RCC 7860 (cell line): ENCODE data around the gene EID3.
A peak's percentile ranks its signal among the peaks of the same experiment; 100 is the strongest.
"Not testable (repeated sequence)": the region's sequence is repeated elsewhere in the genome, so short reads cannot be mapped to it uniquely, and the experiment has no call there.

Source experiments
- DNase-seq: peaks from one replicate; pipeline ENCODE4 v3.0.0-alpha.2; 2015; ENCODE audit warnings: low spot score
- FAIRE-seq: peaks from 2 replicates; lab custom pipeline; 2012; peaks lifted over from hg19 to GRCh38; lab: Jason Lieb, UNC

Gene EID3

DNA sequence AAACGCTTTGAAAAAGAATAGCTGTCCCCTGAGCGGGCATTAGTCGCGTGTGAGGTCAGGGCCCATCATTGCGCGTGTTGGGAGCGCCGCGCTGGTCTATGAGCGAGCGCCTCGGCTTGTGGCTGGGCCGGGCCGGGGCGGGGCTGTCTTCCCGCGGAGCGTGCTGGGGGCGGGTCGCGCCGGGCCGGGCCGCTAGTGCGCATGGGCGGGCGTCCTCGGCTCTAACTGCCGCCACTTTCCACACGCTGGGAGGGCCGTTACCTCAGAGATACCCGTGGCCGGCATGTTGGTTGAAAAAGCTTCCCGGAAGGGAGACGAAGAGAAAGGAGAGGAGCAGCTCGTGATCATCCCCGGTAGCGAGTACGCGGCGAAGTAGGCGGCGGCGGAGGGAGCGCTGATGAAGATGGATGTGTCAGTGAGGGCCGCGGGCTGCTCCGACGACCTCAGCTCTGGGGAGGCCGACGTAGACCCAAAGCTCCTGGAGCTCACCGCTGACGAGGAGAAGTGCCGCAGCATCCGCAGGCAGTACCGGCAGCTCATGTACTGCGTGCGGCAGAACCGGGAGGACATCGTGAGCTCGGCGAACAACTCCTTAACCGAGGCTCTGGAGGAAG is at the start of gene EID3:
TSS of gene EID3 (plus strand) at position 202 of the 614 bp plus-strand sequence. CDS start at position 398, 196 bp downstream.
- no peak for FAIRE-seq
- DNase-seq, result no peak

DNA sequence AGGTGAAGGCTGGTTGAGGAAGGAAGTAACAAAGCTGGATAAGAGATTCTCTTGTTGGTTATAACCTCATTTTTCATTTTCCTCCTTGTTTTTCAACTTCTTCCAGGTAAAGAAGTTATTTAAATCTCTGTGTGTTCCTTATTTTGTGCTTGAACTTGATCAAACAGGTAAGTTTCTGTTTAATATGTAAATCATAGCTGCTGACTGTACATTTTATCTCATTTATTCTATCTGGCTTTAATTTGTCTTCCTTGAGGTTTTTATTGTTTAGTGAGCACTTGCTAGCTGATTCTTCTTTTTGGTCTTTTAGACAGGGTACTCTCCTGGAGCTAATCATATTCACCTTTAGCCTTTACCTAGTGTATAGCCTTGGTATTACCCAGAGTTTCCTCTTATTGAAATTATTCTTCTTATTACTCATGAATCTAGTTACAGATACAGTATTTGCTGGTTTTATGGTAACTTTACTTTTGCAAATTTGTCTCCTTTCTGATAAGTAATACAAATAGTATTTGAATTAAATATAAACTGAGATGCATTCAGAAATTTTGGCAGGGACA is 45.5 kb upstream of the EID3 start:
- FAIRE-seq (no peak), DNase-seq (no peak)

DNA sequence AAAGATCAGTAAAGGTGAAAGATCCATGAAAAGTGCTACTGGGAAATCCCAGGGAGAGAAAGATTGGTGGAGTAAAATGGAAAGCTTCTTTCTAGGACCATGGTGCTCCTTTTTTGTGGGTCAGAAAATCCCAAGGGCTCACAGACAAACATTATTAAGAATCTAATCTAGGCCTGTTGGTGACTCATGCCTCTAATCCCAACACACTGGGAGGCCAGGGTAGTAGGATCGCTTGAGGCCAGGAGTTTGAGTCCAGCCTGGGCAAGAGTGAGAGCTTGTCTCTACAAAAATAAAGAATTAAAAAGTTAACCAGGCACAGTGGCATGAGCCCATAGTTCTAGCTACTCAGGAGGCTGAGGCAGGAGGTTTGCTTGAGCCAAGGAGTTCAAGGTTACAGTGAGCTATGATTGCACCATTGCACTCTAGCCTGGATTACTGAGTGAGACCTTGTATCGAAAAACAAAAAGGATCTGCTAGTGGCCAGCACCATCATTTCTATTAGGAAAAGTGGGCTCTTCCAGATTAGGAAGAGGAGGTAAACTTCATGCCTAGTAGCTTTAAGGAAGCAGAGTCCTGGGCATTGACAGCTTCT is 45.0 kb upstream of the EID3 start:
- FAIRE-seq, result no peak
- DNase-seq, result no peak

DNA sequence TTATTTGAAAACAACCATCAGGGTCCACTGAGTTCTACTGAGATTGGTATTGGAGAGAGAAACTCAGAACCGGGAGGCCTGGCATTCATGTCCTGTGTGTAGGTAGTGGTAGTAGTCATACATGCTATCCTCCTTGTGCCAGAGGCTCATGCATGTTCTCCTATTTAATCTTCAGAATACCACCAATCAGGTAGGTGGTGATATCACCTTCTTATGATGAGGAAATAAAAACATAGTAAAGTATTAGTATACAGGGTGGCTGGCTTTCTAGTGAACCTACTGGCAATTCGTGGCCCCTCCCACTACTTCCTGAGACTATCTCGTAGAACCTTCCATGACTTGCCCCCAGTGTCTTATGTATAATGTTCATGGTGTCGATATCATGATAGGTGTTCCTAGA is 40.5 kb upstream of the EID3 start:
- DNase-seq (no peak), FAIRE-seq (no peak)

DNA sequence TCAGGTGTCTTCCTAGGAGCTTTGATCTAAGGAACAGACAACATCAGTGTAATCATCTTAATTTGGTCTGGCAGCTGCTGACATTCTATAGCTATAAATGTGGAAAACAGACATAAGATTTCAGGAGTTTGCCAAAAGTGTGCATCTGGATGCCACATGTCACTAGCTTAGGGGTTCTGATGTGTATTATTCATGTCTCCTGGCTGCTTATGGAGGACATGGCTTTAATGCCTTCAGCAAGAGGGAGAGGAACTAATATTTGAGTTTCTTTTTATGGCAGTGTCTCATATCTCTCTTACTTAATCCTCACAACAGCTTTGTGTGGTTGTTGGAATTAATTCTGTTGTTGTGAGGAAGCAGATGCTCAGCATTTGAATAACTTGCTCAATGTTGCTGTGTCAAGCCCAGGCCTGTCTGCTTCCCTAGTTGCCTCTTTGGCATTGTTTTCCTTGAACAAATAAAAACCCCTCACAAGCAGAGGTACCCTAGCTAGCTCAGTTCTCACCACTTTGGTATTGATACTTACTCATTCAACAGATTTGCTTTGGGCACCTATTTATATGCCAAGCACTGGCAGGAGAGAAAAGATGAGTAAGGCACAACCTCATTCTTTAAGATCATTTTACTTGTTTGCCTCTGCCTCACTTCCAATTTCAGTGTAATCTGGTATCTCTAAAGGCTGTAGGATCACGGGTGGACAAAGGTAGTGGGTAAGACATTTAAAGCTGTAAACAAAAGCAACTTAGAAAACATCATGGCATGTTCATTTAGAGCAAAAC is 39.8 kb upstream of the EID3 start:
- no peak for FAIRE-seq
- no peak for DNase-seq

DNA sequence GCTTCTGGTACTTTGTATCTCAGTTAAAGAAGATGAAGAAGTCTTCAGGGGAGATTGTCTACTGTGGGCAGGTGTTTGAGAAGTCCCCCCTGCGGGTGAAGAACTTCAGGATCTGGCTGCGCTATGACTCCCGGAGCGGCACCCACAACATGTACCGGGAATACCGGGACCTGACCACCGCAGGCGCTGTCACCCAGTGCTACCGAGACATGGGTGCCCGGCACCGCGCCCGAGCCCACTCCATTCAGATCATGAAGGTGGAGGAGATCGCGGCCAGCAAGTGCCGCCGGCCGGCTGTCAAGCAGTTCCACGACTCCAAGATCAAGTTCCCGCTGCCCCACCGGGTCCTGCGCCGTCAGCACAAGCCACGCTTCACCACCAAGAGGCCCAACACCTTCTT is 38.1 kb upstream of the EID3 start:
- FAIRE-seq, DNase-seq: not testable (repeated sequence)

DNA sequence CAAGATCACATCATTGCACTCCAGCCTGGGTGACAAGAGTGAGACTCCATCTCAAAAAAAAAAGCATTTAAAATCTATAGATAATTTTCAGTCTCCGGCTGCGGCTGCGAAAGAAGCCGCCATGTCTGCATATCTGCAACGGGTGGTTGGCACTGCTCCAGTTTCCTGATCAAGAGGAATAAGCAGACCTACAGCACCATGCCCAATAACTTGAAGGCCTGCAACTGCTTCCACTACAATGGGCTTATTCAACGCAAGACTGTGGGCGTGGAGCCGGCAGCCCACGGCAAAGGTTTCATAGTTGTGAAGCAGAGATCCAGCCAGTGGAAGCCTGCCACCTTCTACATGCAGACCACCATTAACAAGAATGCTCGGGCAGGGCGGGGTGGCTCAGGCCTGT is 30.6 kb upstream of the EID3 start:
- DNase-seq (no peak), FAIRE-seq (no peak)

DNA sequence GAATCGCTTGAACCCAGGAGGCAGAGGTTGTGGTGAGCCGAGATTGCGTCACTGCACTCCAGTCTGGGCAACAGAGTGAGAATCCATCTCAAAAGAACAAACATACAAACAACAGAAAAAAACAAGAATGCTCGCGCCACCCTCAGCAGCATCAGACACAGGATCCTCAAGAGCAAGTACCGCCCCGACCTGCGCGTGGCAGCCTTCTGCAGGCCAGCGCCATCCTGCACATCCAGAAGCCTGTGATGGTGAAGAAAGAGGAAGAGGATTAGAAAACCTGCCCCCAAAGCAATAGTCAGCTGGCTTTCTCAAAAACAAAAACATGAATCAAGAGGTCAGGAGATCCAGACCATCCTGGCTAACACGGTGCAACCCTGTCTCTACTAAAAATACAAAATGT is 30.0 kb upstream of the EID3 start:
- DNase-seq (no peak), FAIRE-seq (no peak)

DNA sequence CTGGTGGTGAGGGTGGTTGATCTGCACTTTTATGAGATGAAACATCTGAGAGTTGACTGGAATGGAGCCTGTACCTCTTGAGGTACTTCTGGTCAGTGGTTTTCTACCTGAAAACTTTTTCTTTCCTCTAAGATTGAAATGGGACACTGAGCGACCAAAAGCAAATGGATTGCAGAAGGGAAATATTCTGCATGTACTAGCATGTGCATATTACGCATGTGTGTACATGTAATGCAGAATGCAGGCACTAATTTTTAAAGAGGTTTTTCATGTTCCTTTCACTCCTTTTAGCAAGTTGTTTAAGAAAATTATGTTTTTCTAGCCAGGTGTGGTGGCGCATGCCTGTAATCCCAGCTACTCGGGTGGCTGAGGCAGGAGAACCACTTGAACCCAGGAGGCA is 28.7 kb upstream of the EID3 start:
- FAIRE-seq (no peak), DNase-seq (no peak)

DNA sequence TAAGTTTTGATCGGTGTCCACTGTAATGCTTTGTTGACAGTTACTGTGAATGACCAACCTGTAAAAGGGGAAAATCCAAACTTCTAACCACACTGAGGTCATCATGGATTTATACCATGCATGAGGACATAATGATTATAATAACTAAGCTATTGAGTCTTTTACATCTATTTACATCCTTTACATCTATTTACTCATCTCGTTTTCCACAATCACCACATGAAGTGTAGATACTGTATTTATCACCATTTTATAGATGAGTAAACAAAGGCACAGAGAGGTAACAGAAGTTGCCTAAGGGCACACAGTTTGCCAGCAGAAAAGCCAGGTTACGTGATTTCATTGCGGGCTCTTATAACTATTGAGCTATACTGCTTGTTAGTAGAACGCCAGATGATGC is 27.9 kb upstream of the EID3 start:
- peak; percentile 82 for FAIRE-seq
- DNase-seq, result peak; percentile 91

DNA sequence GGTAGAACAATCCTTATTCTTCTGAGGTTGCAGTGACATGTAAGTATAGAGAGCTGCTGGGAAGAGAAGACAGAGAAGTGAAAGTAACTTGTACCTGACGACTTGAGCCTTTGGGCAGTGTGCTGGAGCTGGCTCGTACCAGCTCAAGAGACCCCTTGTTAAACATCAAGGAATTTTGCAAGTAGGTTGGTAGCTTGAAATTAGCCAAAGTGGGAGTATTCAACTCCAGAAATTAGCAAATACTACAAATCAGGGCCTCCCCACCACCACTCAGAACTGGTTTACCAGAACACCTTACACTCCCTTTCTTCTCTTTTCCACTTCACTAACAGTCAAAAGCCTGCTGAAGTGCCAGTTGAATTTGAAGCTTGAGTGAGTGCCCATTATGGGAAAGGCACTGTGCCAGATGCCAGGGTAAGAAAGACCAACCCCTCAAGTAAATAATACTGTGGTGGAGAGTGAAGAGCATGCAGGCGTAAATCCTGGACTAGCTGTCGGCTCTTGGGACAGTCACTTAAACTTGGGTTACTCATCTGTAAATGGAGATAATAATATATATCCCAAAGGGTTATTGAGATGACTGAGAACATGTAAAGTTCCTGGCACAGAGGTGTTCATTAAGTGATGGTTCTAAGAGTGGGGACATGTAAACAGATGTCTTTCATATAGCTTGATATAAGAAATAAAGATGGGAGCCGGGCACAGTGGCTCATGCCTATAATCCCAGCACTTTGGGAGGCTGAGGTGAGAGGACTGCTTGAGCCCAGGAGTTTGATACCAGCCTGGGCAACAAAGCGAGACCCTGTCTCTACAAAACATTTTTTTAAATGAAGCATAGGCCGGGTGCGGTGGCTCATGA is 27.0 kb upstream of the EID3 start:
- FAIRE-seq, result peak; percentile 95
- DNase-seq, result peak; percentile 96

DNA sequence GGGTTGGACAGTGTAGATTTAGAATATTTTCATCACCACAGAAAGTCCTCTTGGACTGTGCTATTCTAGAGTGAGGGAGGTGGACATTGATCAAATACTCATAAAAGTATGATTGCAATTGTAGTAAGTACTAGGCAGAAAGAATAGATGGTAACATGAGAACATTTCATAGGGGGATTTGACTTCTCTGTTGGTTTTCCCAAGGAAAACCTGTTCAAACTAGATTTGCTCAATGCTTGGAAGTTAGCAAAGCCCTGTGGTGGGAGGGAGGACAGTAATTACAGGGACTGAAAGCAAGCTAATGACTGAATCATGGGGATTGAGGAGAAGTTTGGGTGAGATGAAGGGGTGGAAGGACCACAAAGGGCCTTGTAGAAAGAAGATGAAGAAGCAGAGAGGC is 24.4 kb upstream of the EID3 start:
- FAIRE-seq, result no peak

DNA sequence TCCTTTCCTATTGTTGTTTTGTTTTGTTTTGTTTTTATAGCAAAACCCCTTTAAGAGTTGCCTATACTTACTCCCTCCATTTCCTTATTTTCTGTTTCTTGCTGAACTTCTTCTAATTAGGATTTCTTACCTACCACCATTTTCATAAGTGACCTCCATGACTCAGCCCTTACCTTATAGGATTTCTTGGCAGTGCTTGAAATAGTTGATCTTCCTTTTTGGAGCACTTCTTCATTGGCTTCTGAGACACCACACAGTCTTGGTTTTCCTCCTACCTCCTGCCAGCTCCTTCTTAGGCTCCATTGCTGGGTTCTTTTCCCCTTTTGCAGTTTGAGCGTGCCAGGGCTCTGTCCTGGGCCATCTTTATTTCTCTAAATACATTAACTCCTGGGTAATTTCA is 23.4 kb upstream of the EID3 start:
- no peak for FAIRE-seq
- DNase-seq, result peak; percentile 38

More for the DNA sequence above, 24.4 kb upstream of the EID3 start:
- no peak for DNase-seq

DNA sequence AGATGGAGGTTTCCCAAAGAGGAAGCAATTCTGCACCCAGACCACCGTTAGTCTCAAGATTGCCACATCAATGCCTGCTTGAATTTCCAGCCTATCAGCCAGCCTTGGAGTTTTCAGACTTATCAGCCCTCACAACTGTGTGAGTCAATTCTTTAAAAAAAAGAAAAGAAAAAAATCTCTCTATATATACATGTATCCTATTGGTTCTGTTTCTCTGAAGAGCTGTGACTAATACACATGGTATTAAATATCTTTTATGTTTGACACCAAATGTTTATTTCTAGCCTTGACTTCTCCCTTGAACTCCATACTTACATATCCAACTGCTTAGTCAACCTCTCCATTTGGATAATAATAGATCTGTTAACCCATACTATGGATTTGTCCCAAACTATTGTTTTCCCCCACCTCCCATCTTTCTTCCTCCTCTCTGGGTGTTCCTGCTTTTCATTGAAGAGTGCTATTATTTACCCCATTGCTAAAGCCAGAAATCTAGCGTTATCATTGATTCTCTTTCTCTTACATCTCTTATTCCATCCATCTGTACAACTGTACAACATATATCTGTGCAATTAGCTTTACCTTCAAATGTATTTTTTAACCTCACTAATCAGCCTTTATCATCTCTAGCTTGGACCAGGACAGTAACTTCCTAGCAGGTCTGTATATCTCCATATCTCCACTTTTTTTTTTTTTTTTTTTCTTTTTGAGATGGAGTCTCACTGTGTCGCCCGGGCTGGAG is 22.7 kb upstream of the EID3 start:
- FAIRE-seq, result peak; percentile 97
- peak; percentile 100 for DNase-seq

DNA sequence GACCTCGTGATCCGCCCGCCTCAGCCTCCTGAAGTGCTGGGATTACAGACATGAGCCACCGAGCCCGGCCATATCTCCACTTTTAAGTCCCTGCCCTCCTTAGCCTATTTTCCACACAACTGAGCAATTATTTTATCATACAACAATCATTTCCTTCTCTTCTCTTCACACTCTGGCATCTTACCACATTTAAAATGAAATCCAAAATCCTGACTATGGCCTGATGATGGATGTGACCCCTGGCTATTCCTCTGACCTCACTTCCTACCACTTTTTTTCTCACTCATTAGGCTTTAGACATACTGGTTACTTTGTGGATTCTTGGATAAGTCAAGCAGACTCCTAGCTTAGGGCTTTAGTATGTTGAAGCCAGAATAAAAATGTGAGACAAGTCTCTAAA is 21.9 kb upstream of the EID3 start:
- FAIRE-seq, result peak; percentile 76
- DNase-seq, result peak; percentile 75

DNA sequence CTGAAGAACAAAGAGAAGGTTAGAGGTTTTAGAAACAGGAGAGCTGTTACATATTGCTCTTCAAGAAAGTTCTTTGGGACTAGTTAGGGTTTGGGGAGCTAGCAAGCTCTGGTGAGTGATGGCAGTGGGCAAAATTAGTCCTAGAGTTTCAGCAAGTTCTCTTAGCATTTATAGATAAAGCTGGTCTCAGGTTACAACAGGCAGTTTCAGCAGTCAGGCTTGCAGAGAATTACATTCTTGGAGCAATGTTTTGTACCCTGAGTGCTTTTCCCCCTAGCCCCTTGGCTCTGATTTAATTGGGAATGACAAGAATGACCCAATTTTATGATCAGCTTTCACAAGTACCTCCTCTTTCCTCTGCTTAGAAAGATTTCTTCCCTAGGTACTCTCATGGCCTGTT is 21.4 kb upstream of the EID3 start:
- DNase-seq, result no peak
- FAIRE-seq, result no peak

DNA sequence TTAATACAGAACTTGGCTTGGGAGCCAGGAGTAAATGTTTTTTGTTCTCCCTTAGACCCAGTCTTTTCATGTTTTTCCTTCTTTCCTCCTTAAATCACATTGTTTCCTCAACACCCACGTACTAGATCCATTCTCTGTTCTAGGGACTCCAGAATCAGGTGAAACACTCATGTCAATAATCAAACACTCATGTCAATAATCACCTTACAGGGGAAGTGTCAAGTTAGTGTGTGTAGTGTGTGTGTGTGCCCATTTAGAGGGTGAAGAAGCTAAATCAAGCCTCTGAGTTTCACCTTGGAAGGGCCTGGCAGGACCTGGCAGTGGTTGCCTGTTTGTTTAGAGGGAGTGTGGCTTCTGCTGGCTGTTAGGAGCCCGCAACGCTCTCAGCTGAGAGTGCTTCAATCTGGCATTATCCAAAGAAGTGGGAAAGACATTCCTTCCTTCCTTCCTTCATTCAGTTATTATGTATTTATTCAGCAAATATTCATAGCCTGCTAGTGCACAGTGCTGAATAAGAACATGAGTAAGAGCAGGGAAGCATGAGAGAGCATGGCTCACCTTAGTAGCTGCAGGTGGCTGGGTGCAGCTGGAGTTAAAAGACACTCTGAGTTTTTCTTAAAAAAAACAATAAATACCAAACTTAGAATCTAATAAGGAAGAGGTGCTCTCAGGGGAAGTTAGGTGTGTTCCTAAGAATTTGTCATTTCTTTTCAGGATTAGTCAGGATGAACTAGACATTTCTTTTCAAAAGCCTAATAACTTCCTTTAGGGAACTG is 17.6 kb upstream of the EID3 start:
- FAIRE-seq (peak; percentile 61), DNase-seq (peak; percentile 80)

DNA sequence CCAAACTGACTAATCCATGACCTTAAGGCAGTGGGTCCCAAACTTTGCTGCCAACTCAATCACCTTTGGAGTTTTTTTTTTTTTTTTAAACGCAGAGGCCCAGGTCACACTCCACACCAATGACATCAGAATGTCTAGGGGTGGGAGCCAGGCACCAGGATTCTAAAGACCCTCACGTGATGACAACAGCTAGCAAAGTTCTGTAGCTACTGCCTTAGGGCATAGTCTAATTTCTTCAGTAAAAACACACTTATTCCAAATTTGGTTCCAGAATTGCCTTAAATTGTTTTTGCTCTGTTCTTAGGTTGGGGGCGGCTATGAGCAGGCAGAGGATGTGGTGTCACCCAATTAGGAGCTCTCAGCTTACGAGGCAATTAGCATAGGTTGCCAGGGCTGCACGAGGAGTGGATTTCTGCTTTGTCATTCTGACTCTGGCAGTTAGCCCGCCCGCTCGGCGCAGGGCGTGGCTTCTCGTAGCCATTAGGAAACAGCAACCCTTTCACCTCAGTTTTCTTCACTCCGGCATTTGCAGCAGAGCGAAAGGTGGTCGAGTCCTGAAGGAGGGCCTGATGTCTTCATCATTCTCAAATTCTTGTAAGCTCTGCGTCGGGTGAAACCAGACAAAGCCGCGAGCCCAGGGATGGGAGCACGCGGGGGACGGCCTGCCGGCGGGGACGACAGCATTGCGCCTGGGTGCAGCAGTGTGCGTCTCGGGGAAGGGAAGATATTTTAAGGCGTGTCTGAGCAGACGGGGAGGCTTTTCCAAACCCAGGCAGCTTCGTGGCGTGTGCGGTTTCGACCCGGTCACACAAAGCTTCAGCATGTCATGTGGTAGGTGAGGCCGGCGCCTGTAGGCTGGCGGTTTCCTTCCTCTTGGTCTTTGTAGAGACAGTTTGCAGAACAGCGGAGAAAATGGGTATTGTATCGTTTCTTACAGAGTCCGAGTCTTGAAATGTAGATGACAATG is 16.7 kb upstream of the EID3 start:
- FAIRE-seq, result peak; percentile 83
- DNase-seq, result peak; percentile 91
